Suppressor macrophage treated with lipopolysaccharide for 1 hour (primary cell): Measurements from ENCODE around the gene TFF3.

Experiments used
- DNase-seq, 3 donors: peaks; one replicate each; pipeline ENCODE4 v3.0.0-alpha.2; 2020 to 2022

Gene TFF3, protein sequence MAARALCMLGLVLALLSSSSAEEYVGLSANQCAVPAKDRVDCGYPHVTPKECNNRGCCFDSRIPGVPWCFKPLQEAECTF

DNA sequence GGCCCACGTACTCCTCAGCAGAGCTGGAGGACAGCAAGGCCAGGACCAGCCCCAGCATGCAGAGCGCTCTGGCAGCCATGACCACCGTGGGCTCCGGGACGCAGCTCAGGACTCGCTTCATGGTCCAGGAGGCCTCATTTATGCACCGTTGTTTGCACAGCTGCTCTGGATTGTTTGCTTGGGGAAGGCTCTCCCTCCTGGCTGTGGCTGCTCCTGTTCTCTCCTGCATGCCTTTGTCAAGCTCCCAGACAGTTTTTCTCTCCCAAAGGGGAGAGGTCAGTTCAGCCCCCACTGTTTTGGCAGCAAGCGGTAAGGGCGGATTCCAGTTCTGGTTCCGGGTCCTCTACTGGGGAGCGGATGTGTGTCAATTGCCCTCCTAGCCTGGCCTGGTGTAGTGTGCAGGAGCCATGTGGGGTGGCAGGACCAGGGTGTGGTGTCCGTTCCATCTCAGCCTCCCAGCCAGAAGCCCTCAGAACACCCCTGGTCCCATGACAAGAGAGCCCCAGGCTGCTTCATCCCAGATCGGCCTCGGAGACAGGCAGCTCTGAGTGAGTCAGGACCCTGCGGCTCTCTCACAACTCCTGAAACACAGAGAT, at the start of gene TFF3:
TFF3 (minus strand) TSS at position 114 of the 596 bp plus-strand sequence; CDS start at position 79, 35 bp downstream.
- no peak for DNase-seq

DNA sequence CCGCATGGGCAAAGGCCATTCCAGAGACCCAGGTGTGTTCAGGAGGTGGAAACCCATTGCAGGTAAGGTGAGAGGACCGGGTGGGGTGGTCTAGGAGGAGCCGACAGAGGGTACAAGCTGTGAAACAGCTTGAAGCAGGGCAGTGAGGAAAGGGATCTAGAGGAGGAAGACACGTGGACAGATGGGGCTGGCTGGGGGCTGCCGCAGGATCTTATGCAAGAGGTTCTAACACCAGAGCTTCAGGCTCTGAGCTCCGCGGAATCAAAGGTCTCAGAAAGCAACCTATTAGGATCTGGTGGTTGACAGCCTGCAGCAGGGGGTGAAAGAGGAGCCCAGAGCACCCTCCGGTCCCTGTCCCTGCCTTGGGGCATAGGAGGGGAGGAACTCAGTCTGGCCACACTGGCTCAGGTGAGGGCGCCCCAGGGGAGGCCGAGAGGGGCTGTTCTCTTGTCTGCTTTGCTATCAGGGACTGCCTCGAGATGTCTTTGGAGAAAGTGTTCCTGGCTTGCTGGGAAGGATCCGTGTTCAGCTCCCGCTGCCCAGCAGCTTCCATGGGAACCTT, 49.2 kb upstream of the TFF3 start:
- peak in 1 of 3 donors; percentile 19 for DNase-seq

DNA sequence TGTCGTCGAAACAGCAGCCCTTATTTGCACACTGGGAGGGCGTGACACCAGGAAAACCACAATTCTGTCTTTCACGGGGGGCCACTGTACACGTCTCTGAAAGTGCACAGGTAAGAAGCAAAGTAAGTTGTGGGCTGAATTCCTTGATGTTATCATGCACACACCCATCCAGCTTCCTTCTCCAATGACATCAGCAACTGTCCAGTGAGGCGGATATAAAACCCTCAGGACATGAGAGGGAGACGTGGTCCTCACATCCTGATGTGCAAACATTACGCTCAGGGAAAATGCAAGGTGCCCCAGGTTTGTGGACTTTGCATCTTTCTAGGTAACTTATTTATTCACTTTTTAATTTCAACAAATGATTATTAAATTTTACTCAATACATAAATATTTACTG, 48.1 kb upstream of the TFF3 start:
- no peak for DNase-seq

DNA sequence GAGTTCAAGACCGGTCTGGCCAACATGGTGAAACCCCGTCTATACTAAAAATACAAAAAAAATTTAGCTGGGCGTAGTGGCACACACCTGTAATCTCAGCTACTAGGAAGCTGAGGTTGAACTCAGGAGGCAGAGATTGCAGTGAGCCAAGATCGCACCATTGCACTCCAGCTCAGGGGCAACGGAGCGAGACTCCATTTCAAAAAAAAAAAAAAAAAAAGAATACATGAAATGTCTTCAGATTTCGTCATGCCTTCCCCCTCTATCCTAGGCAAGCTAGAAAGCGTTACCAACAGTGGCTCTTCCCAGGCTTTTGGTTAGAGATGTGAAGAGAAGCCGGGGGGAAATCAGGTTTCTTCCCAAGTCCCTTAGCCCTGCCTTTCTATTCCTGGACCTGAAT, 47.5 kb upstream of the TFF3 start:
- no peak for DNase-seq

DNA sequence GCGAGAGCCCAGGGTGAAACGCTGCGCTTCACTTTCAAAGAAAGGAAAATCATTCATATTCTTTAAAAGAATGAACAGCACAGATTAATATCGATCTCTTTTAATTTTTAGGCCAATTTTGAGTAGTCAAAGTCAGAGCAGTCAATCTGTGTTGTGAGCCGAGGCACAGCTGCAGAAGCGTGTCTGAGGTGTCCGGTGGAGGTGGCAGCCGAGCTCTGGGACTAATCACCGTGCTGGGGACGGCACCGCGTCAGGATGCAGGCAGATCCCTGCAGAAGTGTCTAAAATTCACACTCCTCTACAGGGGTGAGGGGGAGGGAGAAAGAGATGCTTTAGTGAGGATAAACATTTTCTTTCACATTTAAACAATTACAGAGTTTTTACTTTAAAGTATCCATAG, 47.0 kb upstream of the TFF3 start:
- DNase-seq, result no peak

DNA sequence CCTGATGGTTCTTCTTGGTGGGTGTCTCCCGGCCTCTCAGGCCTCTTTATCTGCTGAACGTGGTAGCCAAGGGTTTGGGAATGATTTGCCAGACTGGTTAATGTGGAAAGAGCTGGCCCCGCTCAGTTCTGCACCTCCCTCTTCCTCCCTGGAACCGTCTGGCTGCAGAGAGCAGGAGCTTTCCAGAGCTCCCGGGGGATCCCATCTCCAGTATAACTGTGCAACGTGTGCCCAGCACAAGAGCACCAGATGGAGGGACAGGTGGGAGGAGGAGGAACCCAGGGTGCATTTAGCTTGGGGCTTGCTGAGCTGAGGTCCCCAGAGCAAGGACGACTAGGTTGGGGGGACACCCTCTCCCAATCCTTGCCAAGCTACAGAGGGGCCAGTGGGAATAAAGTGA, 46.1 kb upstream of the TFF3 start:
- DNase-seq, result no peak

DNA sequence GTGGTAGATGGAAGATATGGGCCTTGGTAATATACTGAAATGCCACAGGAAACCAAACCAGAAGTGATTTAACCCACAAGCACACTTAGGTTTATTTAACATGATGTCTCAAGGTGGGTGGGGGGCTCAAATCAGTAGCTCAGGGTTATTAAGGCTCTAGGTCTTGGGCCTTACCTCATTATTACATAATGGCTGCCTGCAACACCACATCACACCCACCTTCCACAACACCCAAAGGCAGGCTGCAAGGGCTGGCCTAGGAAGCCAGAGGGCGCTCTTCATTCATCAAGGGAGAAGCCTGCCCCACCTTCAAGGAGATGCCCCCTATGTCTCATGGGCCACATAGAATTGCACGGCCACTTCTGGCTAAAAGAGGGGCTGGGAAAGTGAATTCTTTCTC, 45.1 kb upstream of the TFF3 start:
- peak in 2 of 3 donors; percentile 14 to 17 for DNase-seq

DNA sequence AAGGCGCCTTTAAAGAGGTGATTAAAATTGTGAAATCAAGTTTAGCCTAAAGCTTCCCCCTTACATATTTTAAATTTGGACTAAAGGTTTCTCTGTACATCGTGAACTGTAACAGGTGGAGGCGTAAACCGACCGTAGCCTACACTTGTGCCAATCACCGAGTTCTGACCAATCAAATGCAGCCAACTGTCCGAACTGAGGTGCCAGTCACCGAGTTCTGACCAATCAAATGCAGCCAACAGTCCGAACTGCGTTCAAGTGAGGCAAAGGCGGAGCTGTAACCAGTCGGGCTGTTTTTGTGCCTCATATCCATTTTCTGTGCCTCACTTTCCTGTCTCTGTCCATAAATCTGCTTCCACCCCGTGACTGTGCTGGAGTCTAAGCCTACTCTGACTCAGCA, 43.7 kb upstream of the TFF3 start:
- DNase-seq, result no peak

DNA sequence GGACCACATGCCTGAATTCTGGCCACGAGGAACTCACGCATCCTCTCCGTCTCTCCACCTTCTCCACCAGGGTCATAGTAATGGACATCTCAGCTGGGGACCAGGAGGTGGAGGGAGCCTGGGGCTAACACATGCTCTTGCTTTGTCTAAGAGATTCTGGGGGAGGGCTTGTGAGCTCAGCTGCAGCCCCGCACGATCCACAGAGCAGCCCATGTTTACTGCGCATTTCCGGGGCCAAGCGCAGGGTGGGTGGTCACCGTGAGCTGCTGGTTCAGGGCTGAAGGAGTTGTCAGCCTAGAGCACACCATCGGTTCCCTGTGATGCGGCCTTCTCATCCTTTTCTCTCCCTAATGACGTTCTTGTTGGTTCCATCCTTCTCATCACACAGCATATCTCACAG, 43.1 kb upstream of the TFF3 start:
- DNase-seq, result no peak

DNA sequence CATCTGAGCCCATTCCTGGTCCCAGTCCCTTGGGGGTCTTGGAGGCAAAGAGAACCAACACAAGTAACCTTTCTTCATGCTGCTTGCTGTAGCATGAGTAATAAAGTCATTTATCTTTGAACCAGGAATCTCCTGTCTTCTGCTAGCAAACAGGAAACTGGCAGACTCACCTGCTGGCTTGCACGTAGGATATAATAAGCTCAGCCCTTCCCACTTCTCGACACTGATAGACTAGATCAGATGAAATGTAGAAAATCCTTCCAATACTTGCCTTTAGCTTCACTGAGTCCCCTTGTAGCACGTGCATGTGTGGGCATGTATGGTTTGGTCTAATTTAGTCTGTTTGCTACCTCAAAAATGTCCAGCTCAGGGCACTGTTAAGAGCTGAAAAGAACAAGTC, 42.1 kb upstream of the TFF3 start:
- no peak for DNase-seq

DNA sequence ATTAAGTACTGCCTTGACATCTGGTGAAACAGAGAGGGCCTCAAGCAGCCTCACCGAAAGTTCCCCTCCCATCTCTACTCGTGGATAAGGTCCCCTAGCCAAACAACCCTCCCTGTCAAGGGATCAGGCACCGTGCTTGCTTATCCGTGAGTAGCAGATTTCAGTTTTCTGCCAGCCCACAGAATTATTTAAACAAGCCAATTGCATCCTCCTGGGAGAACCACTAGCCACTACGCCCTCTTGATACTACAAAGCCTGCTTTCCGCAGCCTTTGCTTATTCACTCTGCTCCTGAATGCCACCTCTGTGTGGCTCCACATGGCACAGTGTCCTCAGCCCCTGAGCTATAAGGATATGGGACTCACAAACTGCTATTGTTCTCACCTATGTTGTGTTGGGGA, 41.4 kb upstream of the TFF3 start:
- DNase-seq, result no peak

DNA sequence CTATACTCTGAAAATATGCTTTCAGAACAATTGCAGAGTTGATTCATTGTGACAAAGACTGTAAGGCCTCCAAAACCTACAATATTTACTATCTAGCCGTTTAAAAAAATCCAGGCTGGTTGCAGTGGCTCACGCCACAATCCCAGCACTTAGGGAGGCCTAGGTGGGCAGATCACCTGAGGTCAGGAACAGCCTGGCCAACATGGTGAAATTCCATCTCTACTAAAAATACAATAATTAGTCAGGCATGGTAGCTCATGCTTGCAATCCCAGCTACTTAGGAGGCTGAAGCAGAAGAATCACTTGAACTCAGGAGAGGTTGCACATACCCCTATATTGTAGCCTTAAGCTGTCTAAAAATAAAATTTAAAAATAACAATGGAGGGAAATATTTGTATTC, 40.8 kb upstream of the TFF3 start:
- DNase-seq, result no peak

DNA sequence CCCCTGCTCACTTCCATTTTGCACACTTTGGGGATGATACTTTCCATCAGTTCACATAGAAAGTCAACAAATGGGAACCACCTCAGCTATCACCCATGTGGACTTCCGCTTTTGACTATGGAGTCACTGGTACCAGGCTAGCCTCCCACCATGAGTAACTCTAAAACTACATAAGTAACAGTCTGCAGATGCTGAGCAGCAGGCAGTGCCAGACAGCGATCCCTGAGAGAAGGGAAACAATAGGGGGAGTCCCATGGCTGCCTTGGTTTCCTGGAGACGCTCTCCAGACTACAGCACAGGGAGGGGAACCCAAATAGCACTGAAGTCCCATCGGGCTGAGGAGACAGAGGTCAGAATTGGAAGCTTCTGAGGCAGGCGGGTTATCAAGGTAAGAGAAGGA, 38.4 kb upstream of the TFF3 start:
- DNase-seq, result peak in 2 of 3 donors; percentile 10 to 16

DNA sequence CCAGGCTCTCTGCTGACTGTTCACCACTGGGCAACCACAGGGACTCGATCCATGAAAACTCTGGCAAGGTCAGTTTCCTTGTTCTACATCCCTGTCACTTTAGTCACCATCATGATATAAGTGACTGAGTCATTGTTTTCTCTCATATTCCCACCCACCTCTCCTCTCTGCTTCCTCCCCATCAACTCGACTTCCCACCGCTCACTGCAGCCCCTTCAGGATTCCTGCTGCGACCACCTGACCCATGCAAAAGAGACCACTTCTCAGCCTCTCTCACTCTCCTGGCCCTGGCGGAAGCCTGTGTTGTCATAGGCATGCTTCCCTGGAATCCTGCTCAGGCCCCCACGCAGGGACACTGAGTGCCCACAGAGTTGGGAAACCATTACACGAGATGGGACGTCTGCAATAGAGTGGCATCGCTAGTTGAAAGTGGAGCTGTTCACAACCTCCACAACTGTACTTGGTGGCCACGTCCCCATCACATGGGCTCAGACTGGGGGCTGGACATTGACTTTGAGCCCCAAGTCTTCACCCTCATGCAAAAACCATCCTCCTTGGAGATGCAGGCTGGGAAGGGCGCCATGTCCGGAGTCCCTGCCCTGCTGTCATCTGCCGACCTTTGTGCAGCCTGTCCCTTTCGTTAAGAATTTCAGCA, 37.4 kb upstream of the TFF3 start:
- no peak for DNase-seq

DNA sequence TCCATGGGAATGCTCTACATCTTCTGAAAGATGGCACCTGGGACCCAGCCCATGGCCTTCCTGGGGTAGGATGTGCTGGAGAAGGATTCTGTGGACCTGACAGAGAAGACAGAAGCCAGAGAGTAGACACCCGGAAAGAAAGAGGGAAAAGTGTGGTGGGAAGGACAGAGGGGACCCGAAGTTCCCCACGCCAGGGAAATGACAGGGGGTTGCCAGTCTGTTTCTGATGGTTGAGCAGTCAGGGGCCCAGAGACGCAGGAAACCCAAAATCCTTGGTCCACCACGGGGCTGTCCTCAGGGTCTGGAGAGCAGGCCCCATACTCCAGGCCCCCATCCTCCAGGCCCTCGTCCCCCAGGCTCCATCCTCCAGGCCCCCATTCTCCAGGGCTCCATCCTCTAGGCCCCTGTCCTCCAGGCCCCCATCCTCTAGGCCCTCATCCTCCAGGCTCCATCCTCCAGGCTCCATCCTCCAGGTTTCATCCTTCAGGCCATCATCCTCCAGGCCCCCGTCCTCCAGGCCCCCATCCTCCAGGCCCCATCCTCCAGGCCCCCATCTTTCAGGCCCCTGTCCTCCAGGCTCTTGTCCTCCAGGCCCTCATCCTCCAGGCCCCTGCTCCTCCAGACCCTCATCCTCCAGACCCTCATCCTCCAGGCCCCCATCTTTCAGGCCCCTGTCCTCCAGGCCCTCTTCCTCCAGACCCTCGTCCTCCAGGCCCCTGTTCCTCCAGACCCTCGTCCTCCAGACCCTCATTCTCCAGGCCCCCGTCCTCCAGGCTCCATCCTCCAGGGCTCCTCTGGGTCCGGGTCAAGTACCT, 36.6 kb upstream of the TFF3 start:
- no peak for DNase-seq

DNA sequence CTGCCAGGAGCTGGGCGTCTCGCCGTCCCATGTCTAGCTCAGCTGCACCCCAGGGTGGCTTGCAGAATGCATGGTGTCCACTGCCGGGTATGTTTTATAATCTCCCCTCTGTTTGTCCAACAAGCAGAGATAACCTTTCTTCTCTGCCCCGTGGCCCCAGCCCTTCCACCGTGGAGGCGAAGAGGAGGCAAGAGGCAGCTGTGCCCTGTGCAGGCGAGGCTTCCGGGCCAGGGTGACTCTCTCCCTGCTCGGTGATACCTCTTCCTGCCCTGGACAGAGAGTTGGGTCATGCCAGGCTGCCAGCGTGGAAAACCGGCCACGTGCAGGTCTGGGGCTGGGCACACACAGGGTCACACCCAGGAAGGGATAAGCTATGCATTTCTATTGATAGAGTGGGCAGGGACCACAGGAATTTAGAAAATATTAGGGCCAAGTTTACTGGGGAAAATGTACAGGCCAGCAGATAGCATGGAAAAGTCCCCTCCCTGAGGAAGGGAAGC, 35.8 kb upstream of the TFF3 start, which contains the start of gene TFF2:
TFF2 (minus strand) TSS at position 68 of the 500 bp plus-strand sequence; CDS start at position 31, 37 bp downstream.
- DNase-seq, result no peak

DNA sequence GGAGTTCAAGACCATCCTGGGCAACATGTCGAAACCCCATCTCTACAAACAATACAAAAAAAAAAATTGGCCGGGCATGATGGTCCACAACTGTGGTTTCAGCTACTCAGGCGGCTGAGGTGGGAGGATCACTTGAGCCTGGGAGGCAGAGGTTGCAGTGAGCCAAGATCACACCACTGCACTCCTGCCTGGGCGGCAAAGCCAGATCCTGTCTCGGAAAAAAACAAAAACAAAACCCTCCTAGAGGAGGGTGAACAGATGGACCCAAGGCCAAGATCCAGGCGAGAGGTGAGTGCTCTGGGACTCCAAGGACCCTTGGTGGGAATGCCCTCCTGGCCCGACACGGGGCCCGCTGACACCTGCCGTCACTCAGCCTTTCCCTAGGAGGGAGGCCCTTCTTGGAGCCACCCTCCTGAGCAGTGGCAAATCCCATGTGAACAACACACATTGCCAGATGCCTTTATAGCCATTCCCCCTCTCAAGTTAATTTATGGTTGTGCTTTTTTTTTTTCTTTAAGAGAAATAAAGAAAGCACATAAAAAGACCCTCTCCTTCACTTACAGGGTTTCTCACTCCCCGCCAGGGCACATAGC, 35.2 kb upstream of the TFF3 start:
- no peak for DNase-seq

DNA sequence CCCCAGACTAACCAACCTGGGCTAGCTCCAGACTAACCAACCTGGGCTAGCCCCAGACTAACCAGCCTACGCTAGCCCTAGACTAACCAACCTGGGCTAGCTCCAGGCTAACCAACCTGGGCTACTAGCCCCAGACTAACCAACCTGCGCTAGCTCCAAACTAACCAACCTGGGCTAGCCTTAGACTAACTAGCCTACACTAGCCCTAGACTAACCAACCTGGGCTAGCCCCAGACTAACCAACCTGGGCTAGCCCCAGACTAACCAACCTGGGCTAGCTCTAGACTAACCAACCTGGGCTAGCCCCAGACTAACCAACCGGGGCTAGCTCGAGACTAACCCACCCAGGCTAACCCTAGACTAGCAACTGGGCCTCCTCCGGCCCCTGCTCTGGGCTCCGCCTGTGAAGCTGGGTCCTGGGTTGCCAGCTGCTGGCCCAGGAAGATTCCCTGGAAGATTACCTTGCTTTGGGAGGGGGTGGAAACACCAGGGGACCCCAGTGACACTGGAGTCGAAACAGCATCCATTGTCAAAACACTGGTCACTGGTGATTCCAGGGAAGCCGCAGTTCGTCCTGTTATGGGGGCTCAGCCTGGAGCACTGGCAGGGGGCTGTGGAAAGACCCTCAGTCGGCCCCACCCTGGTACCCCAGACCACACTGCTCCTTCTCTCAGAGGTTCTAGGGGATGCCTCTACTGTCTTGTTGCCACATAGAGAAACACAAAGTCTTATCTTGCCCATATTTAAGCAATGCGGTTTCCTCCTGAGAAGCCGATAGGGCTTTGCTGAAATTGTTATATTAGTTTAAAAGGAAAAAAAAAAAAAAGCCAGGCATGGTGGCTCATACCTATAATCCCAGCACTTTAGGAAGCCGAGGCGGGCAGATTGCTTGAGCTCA, 34.5 kb upstream of the TFF3 start:
- no peak for DNase-seq

DNA sequence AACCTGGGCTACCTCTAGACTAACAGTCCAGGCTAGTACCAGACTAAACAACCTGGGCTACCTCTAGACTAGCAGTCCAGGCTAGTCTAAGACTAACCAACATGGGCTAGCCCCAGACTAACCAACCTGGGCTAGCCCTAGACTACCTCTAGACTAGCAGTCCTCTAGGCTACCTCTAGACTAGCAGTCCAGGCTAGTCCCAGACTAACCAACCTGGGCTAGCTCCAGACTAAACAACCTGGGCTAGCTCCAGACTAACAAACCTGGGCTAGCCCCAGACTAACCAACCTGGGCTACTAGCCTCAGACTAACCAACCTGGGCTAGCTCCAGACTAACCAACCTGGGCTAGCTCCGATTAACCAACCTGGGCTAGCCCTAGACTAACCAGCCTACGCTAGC, 33.6 kb upstream of the TFF3 start:
- no peak for DNase-seq

DNA sequence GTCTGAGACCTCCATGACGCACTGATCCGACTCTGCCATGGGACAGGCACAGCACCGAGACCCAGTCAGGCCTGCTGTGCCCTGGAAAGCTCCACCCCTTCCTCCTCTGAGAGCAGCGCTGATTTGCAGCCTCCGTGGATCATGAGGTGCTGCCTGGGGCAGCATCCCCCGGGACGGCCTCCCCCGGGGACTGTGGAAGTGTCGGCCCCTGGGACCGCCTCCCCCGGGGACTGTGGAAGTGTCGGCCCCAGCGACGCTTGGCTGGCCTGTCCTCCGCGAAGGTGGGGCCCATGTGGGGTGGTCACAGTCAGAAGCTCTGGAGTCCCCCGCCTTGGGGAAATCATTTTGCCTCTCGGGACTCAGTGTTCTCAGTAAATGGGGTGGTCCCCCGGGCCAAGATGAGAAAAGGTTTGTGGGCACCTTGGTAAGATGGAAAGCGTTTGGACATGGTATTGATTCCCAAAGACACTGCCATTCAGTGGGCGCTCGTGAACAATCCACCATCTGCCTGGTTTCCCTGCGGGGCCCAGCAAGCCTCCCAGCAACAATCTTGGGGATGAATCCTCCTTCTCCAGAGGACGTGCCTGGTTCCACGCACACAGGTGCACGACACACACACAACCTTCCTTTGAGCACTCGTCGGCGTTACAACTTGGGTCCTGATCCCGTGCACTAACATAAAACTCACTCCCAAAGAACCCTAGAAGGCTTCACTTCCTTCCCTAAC, 32.6 kb upstream of the TFF3 start:
- DNase-seq, result no peak
